ENCODE measurements around the gene RFC1.
A peak's percentile ranks its signal among the peaks of the same experiment; 100 is the strongest.
"Not testable (repeated sequence)": the region's sequence is repeated elsewhere in the genome, so short reads cannot be mapped to it uniquely, and the experiment has no call there.

Gene RFC1, protein sequence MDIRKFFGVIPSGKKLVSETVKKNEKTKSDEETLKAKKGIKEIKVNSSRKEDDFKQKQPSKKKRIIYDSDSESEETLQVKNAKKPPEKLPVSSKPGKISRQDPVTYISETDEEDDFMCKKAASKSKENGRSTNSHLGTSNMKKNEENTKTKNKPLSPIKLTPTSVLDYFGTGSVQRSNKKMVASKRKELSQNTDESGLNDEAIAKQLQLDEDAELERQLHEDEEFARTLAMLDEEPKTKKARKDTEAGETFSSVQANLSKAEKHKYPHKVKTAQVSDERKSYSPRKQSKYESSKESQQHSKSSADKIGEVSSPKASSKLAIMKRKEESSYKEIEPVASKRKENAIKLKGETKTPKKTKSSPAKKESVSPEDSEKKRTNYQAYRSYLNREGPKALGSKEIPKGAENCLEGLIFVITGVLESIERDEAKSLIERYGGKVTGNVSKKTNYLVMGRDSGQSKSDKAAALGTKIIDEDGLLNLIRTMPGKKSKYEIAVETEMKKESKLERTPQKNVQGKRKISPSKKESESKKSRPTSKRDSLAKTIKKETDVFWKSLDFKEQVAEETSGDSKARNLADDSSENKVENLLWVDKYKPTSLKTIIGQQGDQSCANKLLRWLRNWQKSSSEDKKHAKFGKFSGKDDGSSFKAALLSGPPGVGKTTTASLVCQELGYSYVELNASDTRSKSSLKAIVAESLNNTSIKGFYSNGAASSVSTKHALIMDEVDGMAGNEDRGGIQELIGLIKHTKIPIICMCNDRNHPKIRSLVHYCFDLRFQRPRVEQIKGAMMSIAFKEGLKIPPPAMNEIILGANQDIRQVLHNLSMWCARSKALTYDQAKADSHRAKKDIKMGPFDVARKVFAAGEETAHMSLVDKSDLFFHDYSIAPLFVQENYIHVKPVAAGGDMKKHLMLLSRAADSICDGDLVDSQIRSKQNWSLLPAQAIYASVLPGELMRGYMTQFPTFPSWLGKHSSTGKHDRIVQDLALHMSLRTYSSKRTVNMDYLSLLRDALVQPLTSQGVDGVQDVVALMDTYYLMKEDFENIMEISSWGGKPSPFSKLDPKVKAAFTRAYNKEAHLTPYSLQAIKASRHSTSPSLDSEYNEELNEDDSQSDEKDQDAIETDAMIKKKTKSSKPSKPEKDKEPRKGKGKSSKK

DNA sequence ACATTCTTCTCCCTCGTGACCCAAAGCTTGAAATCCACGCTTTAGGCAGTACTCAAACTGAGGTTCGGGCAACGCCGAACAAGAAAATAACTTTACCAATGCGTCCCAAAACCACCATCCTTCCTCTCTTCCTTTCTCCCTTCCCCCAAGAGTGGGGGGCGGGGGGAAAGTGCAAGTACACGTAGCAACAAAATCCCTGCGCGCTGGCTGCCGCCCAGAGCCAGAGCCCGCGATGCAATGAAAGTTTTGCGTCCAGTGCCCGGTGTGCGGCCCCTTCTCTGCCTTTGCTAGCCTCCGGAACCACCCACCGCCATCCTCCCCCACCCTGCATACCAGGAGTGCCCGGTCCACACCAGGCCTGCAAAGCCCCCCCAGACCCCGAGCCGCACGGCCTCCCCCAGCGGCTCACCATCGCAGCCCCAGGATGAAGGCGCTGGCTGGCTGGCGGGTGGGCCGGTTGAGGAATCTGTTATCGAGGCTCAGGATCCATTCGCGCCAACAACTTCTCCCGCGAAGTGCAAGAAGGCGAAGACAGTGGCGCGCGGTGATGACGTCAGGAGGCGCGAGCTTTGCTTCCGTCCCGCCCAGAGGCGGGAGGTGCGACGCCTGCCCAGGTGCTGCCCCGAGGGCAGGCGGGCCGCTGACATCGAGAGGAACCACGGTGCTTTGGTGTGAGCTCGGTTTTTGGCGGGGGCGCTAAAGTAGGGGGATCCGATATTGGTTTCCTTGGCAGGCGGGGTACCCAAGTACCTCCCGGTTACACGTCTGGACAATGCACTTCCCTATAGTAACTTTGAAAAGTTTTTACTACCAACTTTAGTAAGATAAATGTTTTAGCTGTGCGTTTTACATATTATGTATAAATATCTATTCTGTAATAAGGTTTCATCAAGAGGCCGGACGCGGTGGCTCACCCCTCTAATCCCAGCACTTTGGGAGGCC lies at the start of gene RFC1:
RFC1 (minus strand) TSS at position 533 of the 942 bp plus-strand sequence; CDS start at position 412, 121 bp downstream.
- peak; percentile 40 for DNase-seq

- DNase-seq: no peak
Measured at GRCh38 chr4:39415678-39416283, 49.6 kb upstream of the RFC1 start.

GRCh38 chr4:39411561-39411960 lies 45.4 kb upstream of the RFC1 start:
- not testable (repeated sequence) for DNase-seq

- no peak for DNase-seq
Measured at GRCh38 chr4:39410415-39410814, 44.3 kb upstream of the RFC1 start.

DNA sequence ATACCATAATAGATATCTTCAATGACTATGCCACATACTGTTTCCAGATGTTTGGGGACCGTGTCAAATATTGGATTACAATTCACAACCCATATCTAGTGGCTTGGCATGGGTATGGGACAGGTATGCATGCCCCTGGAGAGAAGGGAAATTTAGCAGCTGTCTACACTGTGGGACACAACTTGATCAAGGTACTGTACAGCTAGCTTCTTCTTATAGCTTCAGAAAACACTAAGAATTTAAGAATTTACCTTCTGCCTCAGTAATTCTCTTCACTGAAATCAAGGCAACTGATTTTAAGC lies 41.4 kb upstream of the RFC1 start:
- no peak for DNase-seq

GRCh38 chr4:39406763-39407583 lies 40.8 kb upstream of the RFC1 start, which contains the start of gene KLB:
Gene KLB (plus strand): TSS chr4:39406930. CDS start chr4:39406950, 20 bp downstream.
- no peak for DNase-seq

- not testable (repeated sequence) for DNase-seq
Measured at GRCh38 chr4:39401640-39402039, 35.5 kb upstream of the RFC1 start.

- DNase-seq: no peak
Measured at GRCh38 chr4:39394706-39395105, 28.5 kb upstream of the RFC1 start.

GRCh38 chr4:39390603-39391002 lies 24.4 kb upstream of the RFC1 start:
- no peak for DNase-seq

GRCh38 chr4:39384563-39384962 lies 18.4 kb upstream of the RFC1 start:
- DNase-seq: no peak

DNA sequence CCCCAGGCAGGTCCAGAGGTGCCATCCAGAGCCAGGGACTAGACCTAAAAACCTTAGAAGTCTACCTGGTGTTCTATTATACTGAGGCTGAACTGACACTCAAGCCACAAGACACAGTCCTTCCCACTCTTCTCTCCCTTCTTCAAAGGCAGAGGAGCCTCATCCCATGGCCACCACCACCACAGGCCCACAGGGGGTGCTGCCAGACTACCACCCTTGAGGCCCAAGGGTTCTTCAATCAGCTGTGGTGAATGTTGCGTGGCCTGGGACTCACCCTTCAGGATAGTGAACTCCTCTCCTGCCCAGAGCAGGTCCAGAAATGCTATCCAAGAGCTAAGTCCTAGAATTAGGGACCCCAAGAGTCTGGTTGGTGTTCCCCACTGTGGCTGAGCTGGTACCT lies 17.5 kb upstream of the RFC1 start:
- no peak for DNase-seq

- no peak for DNase-seq
Measured at GRCh38 chr4:39375478-39375877, 9.3 kb upstream of the RFC1 start.

- DNase-seq: not testable (repeated sequence)
Measured at GRCh38 chr4:39371209-39371608, 5.0 kb upstream of the RFC1 start.

DNA sequence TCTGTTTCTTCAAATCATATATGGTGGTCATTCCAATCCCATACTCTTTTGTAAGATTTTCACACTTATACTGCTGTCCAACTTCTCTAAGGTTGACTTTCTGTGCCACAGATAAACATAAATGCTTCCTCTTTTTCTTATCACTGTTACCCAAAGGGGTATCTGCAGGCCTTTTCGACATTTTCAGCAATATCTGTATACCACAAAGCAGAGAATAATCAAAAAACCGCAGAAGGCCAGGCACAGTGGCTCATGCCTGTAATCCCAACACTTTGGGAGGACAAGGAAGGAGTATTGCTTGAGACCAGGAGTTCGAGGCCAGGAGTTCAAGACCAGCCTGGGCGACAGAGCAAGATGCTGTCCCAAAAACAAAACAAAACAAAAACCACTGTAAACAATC lies 3.1 kb upstream of the RFC1 start:
- no peak for DNase-seq

DNA sequence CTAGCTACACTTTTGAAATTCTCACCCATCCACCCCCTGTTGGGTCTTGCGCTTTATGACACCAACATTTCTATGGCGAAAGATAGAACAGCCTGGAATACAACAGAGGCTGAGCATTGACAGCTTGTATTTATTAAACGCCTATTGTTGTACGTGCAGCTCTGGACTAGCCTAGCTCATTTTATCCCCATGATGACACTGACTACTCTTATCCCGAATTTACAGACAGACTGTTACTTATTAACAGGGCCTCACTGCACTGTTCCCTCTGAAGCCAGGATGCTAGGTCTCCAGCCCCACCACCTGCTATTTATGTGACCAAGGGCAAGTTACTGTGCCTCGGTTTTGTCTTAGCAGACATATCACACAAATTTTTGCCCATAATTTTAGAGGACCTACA lies 1.0 kb upstream of the RFC1 start:
- DNase-seq: no peak

DNA sequence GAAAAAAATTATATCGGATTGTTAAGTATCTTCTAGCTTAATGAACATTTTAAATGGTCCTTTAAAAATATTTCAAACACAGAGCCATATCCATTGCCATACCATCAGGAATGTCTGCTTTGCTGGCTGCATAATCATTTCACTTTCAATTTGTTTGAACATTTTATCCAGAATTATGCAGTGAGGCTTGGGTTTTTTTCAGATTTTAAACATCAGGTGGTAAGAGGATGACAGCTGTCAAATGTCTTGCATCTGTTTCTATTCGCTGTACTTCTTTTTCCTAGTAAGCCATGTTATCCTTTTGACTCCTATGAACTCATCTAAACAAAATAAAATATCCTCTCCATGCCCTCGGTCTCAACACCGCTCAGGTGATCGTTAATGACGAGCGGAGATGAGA lies 802 bp downstream of the RFC1 start:
- DNase-seq: no peak

GRCh38 chr4:39363773-39364393 lies 2.3 kb downstream of the RFC1 start:
- DNase-seq: no peak

- no peak for DNase-seq
Measured at GRCh38 chr4:39362827-39363226, 3.3 kb downstream of the RFC1 start.

DNA sequence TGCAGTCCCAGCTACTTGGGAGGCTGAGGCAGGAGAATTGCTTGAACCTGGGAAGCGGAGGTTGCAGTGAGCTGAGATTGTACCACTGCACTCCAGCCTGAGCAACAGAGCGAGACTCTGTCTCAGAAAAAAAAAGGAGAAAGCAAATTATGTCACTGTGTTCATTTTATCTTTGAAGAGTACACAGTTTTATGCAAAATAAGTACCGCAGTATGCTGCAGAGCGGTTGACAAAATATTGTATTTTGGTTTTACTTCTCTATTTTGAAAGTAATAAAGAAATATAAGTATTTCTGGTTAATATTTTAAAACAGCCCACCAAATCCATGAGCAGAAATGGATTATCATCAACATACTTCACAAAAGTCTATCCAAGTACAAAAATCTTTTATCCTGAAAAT lies 5.6 kb downstream of the RFC1 start:
- not testable (repeated sequence) for DNase-seq

DNA sequence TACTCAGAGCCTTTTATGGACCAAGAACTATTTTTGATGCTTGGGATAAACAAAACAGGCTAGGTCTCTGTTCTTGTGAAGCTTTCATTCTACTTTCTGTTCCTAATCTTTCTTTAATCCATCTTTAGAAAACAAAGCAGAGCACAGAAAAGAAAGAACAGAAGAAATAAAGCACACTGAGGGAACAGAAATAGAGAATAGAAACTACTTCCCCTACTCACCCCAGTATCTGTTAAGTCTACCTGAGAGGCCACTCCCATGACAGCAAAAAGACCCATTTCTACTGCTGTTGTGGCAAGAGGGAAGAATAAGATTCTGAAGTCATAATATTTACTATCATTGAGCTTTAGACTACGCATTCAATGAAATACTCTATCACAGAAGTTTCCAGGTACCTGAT lies 9.2 kb downstream of the RFC1 start:
- DNase-seq: no peak

DNA sequence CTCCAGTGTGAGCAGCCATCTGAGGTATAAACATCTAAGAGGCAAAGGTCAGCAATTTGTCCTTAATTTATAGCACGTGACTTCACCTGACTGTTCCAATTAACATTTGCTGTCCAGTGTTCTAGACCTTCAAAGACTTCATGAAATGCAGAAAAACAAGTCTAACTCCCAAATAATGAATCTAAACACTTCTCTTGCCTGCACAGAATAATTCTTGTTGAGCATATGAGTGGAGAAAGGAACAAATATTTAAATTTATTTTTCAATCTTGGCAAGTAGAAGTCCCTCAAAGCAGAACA lies 12.0 kb downstream of the RFC1 start:
- DNase-seq: no peak

All from DMS79 (cell line).